GM12891 (cell line): ENCODE results near the gene MS4A7.

Source experiments
- PAX5 ChIP-seq: IDR thresholded peaks from 2 replicates; pipeline ENCODE4 v1.6.1; 2011; ENCODE audit warnings: low read length, moderate library complexity, mild to moderate bottlenecking; ENCODE audit not compliant: insufficient read depth, severe bottlenecking
- POLR2A ChIP-seq: IDR thresholded peaks from 2 replicates; pipeline ENCODE4 v1.6.1; 2011; ENCODE audit warnings: low read depth, low read length, control low read depth
- POLR2AphosphoS5 ChIP-seq: IDR thresholded peaks from 2 replicates; pipeline ENCODE4 v1.6.1; 2011; ENCODE audit warnings: low read depth, low read length, control low read depth
- POU2F2 ChIP-seq: IDR thresholded peaks from 2 replicates; pipeline ENCODE4 v1.6.1; 2011; ENCODE audit warnings: low read depth, mild to moderate bottlenecking, control low read depth, low read length, moderate library complexity
- SPI1 ChIP-seq: IDR thresholded peaks from 2 replicates; pipeline ENCODE4 v1.6.1; 2011; ENCODE audit warnings: low read depth, low read length, control low read depth
- TAF1 ChIP-seq: IDR thresholded peaks from 2 replicates; pipeline ENCODE4 v1.6.1; 2011; ENCODE audit warnings: low read depth, low read length, control low read depth

DNA sequence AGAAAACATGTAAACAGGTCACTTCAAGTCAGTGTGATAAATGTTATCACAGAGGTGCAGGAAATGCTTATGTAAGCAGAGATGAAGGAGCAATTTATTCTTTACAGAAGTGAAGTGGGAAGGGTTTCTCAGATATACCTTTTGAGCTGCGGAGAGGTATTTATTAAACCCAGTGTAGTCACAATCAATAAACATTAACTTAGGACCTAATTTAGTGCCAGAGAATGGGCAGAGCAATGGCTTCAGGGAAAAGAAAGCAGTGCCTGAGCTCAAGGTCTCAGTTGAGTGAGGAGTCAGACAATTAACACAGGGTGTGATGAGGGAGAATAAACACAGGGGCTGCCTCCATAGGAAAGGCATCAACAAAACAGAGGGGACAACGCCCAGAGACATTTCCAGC lies 52.9 kb downstream of the MS4A7 start:
- TF ChIP-seq SPI1 (no peak), POLR2AphosphoS5 (no peak), TAF1 (no peak), POLR2A (no peak), PAX5 (no peak), POU2F2 (no peak)
